ENCODE results near the gene KAZN.

The KAZN gene

GRCh38 chr1:14808768-14809167 is 210.3 kb downstream of the KAZN start:
- no peak for FAIRE-seq

GRCh38 chr1:14809191-14809981 is 210.9 kb downstream of the KAZN start:
- FAIRE-seq = no peak

GRCh38 chr1:14810595-14811361 is 212.3 kb downstream of the KAZN start:
- FAIRE-seq = no peak

- FAIRE-seq = no peak
Observed at GRCh38 chr1:14811573-14811972, 213.1 kb downstream of the KAZN start.

- FAIRE-seq = no peak
Observed at GRCh38 chr1:14812189-14812588, 213.7 kb downstream of the KAZN start.

GRCh38 chr1:14815175-14815877 is 216.8 kb downstream of the KAZN start:
- no peak for FAIRE-seq

- no peak for FAIRE-seq
Observed at GRCh38 chr1:14817223-14818170, 219.0 kb downstream of the KAZN start.

- no peak for FAIRE-seq
Observed at GRCh38 chr1:14820295-14821085, 222.0 kb downstream of the KAZN start.

GRCh38 chr1:14822493-14822892 is 224.0 kb downstream of the KAZN start:
- FAIRE-seq = no peak

- FAIRE-seq = no peak
Observed at GRCh38 chr1:14822996-14823395, 224.5 kb downstream of the KAZN start.

GRCh38 chr1:14824314-14824915 is 225.9 kb downstream of the KAZN start:
- no peak for FAIRE-seq

- FAIRE-seq = no peak
Observed at GRCh38 chr1:14825396-14825795, 226.9 kb downstream of the KAZN start.

GRCh38 chr1:14826172-14826636 is 227.7 kb downstream of the KAZN start:
- no peak for FAIRE-seq

- FAIRE-seq = no peak
Observed at GRCh38 chr1:14826731-14827326, 228.3 kb downstream of the KAZN start.

- FAIRE-seq = no peak
Observed at GRCh38 chr1:14827870-14828269, 229.4 kb downstream of the KAZN start.

- FAIRE-seq = no peak
Observed at GRCh38 chr1:14828665-14829064, 230.2 kb downstream of the KAZN start.

GRCh38 chr1:14835725-14836124 is 237.2 kb downstream of the KAZN start:
- FAIRE-seq = no peak

GRCh38 chr1:14836426-14837140 is 238.1 kb downstream of the KAZN start:
- no peak for FAIRE-seq

GRCh38 chr1:14840374-14840773 is 241.9 kb downstream of the KAZN start:
- no peak for FAIRE-seq

- no peak for FAIRE-seq
Observed at GRCh38 chr1:14841456-14841855, 243.0 kb downstream of the KAZN start.
